CD4-positive, alpha-beta T cell treated with Interferon gamma for 1 hour (primary cell): Measurements from ENCODE around the gene UBLCP1.
A peak's percentile ranks its signal among the peaks of the same experiment; 100 is the strongest.
"Not testable (repeated sequence)": the region's sequence is repeated elsewhere in the genome, so short reads cannot be mapped to it uniquely, and the experiment has no call there.

Experiments
- DNase-seq: peaks from one replicate; pipeline ENCODE4 v3.0.0-alpha.2; 2020

Gene UBLCP1

DNA sequence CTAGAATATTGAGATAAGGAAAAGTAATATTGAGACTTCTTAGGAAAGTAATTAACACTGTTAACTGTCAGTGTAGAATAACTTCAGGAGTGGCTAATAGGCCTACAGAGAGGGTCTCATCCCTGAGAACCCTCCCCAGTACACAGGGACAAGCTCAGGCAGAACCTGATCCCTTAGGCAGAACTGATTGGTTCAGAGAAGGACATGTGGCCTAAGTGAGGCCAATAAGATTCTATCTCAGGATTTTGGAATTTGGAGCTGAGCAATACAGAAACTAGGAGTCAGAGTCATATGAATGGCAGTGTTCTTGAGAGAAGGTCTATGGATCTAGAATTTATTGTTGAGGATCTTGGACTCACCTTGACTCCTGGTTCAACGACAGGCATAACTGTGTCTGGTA is 10.9 kb upstream of the UBLCP1 start:
- DNase-seq: no peak

DNA sequence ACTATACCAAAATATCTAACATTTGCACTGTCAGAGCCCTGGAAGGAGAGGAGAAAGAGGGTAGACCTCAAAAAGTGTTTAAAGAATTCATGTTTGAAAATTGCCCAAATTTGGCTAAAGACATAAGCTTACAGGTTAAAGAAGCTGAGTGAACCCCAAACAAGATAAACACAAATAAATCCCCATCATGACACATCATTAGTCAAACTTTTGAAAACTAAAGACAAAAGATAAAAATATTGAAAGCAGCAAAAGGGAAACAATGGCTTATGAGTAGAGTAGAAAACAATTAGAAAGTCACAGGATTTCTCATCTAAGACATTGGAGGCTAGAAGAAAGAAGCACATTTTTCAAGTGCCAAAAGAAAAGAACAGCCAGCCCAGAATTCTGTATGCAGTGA is 6.1 kb upstream of the UBLCP1 start:
- no peak for DNase-seq

DNA sequence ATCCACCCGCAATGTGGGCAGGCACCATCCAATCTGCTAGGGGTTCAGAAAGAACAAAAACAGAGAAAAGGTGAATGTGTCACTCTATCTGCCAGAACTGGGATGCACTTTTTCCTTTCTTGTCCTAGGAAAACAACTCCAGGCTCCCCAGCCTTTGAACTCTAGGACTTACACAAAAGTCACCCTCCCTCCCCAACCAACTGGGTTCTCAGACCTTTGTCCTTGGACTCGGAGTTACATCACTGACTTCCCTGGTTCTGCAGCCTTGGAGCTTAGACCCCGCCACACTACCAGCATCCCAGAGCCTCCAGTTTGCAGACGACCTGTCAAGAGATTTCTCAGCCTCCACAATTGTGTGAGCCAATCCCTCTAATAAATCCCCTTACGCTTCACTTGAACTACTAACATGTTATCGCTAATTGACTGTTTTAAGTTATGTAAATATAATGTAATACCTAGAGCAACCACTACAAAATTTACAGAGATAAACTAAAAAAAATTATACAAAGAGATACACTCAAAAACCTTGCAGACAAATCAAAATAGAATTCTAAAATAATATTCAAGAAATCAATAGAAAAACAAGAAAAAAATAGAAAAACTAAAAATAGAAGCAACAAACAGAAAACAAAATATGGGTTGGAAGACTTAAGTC is 5.3 kb upstream of the UBLCP1 start:
- DNase-seq: no peak

- no peak for DNase-seq
Measured at GRCh38 chr5:159258361-159258760, 4.7 kb upstream of the UBLCP1 start.

- not testable (repeated sequence) for DNase-seq
Measured at GRCh38 chr5:159260212-159260611, 2.9 kb upstream of the UBLCP1 start.

GRCh38 chr5:159262472-159262858 is 625 bp upstream of the UBLCP1 start:
- no peak for DNase-seq

DNA sequence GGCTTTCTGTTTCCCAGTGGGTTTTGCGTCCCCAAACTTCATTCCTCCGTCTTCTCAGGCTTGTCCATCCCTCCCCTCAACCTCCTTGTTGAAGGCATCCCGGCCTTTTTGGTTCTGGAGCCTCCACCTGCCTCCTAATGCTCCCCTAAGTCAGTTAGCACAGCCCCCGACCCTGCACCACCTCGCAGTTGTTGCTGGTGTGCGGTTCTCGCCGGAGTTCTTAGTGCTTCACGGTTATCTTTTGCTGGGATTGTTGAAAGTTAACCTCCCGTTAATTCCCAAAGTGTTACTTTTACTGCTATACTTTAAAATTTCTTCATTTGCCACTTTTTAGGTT is 447 bp downstream of the UBLCP1 start:
- peak; percentile 6 for DNase-seq

- not testable (repeated sequence) for DNase-seq
Measured at GRCh38 chr5:159266764-159267163, 3.7 kb downstream of the UBLCP1 start.

GRCh38 chr5:159269723-159270122 is 6.6 kb downstream of the UBLCP1 start:
- DNase-seq: no peak

DNA sequence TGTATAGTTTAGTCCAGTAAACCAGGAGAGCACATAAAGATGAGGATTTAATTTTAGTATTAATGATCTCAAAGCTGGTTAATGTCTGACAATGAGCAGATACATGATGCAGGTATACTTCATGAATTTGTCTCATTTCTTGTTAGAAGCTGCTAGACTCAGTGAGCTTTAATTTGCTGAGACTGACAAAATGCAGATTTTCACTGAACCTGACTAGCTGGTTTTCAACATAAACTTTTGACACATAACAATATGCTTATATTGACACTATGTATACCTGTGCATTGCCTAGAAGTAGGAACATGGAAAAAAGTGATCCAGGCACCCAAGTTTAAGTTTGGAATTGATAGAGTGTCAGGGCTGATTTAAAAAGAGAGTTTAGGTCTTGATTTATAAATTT is 10.8 kb downstream of the UBLCP1 start:
- DNase-seq: no peak

GRCh38 chr5:159274676-159275075 is 11.6 kb downstream of the UBLCP1 start:
- no peak for DNase-seq

- no peak for DNase-seq
Measured at GRCh38 chr5:159286420-159287035, 23.4 kb downstream of the UBLCP1 start.

- no peak for DNase-seq
Measured at GRCh38 chr5:159290741-159291140, 27.7 kb downstream of the UBLCP1 start.

DNA sequence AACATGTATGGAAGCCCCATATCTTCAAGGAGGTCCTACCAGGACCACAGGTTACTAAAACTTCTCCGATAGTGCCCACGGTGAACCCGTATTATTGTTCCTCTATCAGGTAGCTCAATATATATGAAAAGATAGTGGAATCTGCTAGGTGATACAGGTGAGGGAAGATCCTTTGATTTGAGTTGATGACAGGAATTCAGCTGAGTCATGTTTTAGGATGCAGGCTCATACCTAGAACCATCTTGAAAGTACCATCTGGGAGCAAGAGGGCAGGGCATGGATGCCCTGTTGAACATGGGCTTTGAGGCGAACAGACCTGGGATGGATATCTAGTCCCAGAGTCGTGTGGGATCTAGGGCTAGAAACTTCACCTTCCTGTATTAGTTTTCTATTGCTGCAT is 31.8 kb downstream of the UBLCP1 start:
- DNase-seq: no peak

DNA sequence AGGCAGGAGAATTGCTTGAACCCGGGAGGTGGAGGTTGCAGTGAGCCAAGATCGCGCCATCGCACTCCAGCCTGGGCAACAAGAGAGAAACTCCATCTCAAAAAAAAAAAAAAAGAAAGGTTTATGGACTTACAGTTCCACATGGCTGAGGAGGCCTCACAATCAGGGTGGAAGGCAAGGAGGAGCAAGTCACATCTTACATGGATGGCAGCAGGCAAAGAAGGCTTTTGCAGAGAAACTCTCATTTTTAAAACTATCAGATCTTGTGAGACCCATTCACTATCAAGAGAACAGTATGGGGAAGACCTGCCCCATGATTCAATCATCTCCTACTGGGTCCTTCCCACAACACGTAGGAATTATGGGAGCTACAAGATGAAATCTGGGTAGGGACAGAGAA is 34.2 kb downstream of the UBLCP1 start:
- DNase-seq: not testable (repeated sequence)

DNA sequence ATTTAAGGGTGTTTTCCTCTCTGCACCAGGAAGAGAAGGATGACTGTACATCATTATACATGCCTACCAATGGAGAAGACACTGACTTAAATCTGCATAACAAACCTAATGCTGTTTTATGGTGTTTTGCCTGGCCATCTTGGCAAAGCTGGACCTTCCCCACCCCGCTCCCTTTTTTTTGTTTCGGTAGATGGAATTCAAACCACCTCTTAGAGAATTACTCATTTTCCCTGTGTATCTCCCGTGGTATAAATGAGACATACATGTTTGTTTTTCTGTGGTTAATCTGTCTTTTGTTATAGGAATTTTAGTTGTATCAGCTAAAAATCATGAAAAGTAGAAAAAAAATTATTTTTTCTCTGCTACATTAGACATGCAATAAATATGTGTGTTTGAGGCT is 38.4 kb downstream of the UBLCP1 start:
- no peak for DNase-seq

- DNase-seq: peak; percentile 10
Measured at GRCh38 chr5:159301929-159302860, 39.1 kb downstream of the UBLCP1 start.

DNA sequence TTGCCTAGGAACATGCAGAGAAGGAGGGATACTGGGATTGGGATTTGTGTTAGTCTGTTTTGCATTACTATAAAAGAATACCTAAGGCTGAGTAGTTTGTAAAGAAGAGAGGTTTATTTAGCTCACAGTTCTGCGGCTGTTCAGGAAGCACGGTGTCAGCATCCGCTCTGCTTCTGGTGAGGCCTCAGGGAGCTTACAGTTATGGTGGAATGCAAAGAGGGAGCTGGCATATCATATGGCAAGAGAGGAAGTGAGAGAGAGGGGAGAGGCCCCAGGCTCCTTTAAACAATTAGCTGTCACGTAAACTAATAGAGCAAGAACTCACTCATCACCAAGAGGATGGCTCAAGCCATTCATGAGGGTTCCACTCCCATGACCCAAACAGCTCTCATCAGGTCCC is 40.2 kb downstream of the UBLCP1 start:
- DNase-seq: no peak

GRCh38 chr5:159304961-159305595 is 42.0 kb downstream of the UBLCP1 start:
- no peak for DNase-seq

DNA sequence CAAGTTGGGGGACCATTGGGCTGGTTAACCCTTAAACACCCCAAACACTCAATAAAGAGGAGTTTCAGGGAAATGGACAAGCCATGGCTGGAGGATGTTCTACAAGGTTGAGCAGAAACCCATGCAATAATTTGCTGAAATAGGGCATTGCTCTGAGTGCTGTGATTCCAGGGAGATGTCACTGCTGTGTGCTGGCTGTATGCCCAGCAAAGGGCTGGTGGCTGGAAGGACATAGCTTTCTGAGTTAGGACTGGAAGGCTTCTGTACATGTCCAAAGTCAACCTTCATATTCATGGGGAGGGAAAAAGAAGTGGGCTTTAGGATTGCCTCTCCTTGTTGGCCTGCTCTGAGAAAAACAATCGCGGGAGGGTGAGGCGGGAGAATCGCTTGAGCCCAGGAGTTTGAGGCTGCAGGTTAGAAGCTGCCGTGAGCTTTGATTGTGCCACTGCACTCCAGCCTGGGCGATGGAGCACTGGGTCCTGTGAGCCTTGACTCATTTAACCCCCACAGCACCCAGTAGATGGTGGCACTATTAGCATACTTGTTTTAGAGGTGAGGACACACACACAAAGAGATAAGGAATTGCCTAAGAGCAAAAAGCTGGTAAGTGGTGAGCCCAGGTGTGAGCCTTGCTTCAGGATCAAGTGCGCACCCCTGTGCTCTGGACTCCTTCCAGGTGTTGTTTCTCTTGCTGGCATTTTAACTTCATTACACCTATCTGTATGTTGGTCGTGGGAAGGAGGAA is 46.8 kb downstream of the UBLCP1 start:
- no peak for DNase-seq

DNA sequence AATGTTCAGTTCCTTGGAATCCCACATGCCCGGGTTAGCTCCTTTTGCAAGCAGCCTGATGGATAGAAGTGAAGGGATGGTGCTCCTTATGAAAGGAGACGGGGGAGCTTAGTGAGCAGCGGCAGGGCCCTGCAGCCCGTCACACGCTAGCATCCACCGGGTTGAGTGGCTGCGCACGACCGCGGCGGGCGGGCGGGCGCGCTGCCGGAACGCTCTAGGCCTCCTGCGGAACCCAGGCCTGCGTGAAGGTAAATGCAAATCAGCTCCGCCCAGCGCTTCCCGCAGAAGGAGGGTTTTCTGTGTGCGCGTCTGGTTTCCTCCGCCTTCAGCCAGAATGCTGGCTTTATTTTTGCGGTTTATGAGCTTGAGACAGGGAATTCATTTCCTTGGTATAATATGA is 47.4 kb downstream of the UBLCP1 start:
- peak; percentile 41 for DNase-seq

GRCh38 chr5:159311063-159311462 is 48.0 kb downstream of the UBLCP1 start:
- DNase-seq: no peak

DNA sequence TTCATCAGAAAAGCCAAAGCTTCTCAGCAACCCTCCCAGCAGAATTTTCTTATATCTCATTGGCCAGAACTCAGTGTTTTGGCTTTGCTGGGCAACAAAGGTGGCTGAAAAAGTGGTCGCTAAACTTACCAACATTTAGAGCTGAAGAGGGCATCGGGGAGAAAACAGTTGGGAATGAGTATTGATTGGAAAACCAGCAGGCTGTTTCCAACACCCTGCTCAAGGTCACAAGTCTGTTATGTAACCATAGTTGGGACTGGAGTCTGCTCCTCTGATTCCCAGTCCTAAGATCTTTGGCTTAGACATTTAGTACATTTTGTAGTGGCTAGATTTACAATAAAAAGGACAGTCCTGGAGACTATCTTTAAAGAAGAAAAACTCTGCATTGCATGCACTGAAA is 50.1 kb downstream of the UBLCP1 start:
- DNase-seq: no peak
